Gastrocnemius medialis (tissue), 4 donors: Measurements from ENCODE around the gene WDR86. TPM values are rescaled to one million over a fixed set of nuclear protein-coding genes. Genes with fewer than 3 reads are reported as not detected.

Source experiments
- ATAC-seq, 2 donors: fragments of 150-250 bp; one replicate each; pipeline ENCODE4 v1.9.1; 2016
- DNase-seq, 2 donors: peaks; one replicate each; pipeline ENCODE4 v3.0.0-alpha.2; 2019
- H3K27ac ChIP-seq, 4 donors: fragments of 200-600 bp; sonication (generic); 1 replicate in 1 of 4; 2 replicates in 3 of 4; pipeline ENCODE4 v1.5.1; 2016 to 2018; ENCODE audit warnings: mild to moderate bottlenecking in 2 of 4, moderate library complexity in 1 of 4
- H3K27me3 ChIP-seq, 3 donors: fragments of 200-600 bp; sonication (generic) in 2 of 3; 1 replicate in 1 of 3; 2 replicates in 2 of 3; pipeline versions ENCODE4 v1.5.1 to v1.6.0; 2016 to 2019; ENCODE audit warnings: mild to moderate bottlenecking in 1 of 3, moderate library complexity in 1 of 3
- H3K36me3 ChIP-seq, 2 donors: fragments of 200-600 bp; sonication (generic) in 1 of 2; one replicate each; pipeline ENCODE4 v1.5.1; 2017 to 2018
- H3K4me1 ChIP-seq, 2 donors: fragments of 200-600 bp; sonication (generic) in 1 of 2; one replicate each; pipeline ENCODE4 v1.5.1; 2016 to 2017; ENCODE audit warnings: mild to moderate bottlenecking in 2 of 2
- H3K4me3 ChIP-seq, 4 donors: fragments of 200-600 bp; sonication (generic) in 3 of 4; 1 replicate in 1 of 4; 2 replicates in 3 of 4; pipeline ENCODE4 v1.5.1; 2016 to 2019; ENCODE audit warnings: mild to moderate bottlenecking in 2 of 4
- H3K9me3 ChIP-seq, 3 donors: fragments of 200-600 bp; sonication (generic) in 2 of 3; 1 replicate in 1 of 3; 2 replicates in 2 of 3; pipeline ENCODE4 v1.5.1; 2016 to 2019
- POLR2A ChIP-seq, 2 donors: fragments of 450-650 bp; IDR thresholded peaks; one replicate each; pipeline ENCODE4 v1.6.1; 2017; ENCODE audit warnings: antibody characterized with exemption in 2 of 2, mild to moderate bottlenecking in 2 of 2, moderate library complexity in 2 of 2
- in situ Hi-C, 4 donors: fragments of 200-750 bp; cut with MboI; loops; one replicate each; pipeline versions ENCODE4 v1.15.0 to v1.8.0; 2017; ENCODE audit warnings: low sequenced_read_pairs in 4 of 4
- intact Hi-C: fragments of 100-400 bp; cut with DNase I; formaldehyde crosslinking; loops from one replicate; pipeline ENCODE4 v1.15.1; 2023; ENCODE audit warnings: low total_unique reads
- total RNA-seq, 4 donors: library from RNA; depleted of rRNA; stranded (reverse); fragments of >200 nt; gene quantifications; one replicate each; pipeline versions ENCODE4 v1.1.0 to v1.2.3, GENCODE V29; 2016
- TF ChIP-seq, protein P1 (sequence below), 5 experiments: fragments of 450-650 bp in 3 of 5; fragments of 200-600 bp in 2 of 5; sonication (generic) in 2 of 5; IDR thresholded peaks in 4 of 5; conservative IDR thresholded peaks in 1 of 5; 1 replicate in 4 of 5; 2 replicates in 1 of 5; pipeline ENCODE4 v1.5.1; 2016 to 2019; ENCODE audit warnings: antibody characterized with exemption in 5 of 5, mild to moderate bottlenecking in 3 of 5, moderate library complexity in 3 of 5

Gene WDR86
- total RNA-seq, 4 donors from 2014 or later: 0.13 to 0.31 TPM; not detected in 2

DNA sequence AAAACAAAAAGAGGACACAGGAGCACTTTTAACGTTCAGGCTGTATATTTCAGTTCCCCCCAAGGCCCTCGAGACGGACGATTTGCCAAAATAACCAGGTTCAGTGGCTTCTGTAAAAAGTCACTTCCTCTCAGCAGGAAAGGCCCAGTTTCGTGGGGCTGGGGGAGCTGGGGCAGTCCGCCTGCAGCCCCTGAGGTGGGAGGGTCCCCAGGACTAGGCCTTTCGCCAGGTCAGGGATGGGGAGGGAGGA is 28.8 kb downstream of the WDR86 start:
- peaks cover 0 to 11% of the 10 kb centered on the region in 2 donors for H3K4me1 ChIP-seq
- in situ Hi-C loops: no loop called here
- ATAC-seq (no peak), DNase-seq (no peak)
- no peak for TF ChIP-seq POLR2A (IDR thresholded peaks at IDR 0.05)
- TF ChIP-seq, protein P1, sequence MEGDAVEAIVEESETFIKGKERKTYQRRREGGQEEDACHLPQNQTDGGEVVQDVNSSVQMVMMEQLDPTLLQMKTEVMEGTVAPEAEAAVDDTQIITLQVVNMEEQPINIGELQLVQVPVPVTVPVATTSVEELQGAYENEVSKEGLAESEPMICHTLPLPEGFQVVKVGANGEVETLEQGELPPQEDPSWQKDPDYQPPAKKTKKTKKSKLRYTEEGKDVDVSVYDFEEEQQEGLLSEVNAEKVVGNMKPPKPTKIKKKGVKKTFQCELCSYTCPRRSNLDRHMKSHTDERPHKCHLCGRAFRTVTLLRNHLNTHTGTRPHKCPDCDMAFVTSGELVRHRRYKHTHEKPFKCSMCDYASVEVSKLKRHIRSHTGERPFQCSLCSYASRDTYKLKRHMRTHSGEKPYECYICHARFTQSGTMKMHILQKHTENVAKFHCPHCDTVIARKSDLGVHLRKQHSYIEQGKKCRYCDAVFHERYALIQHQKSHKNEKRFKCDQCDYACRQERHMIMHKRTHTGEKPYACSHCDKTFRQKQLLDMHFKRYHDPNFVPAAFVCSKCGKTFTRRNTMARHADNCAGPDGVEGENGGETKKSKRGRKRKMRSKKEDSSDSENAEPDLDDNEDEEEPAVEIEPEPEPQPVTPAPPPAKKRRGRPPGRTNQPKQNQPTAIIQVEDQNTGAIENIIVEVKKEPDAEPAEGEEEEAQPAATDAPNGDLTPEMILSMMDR (IDR thresholded peaks at IDR 0.05 in 4 of 5, conservative IDR thresholded peaks at IDR 0.05 in 1 of 5): no peak
- no peaks in the 10 kb centered on the region for H3K9me3 ChIP-seq
- H3K4me3 ChIP-seq: peak overlapping the region in 1 of 4 donors; percentile 13
- intact Hi-C loops: no loop called here
- H3K27ac ChIP-seq: no peak overlapping the region
- peaks cover 0 to 23% of the 10 kb centered on the region in 2 donors for H3K36me3 ChIP-seq
- peaks cover 26 to 32% (median 26%) of the 10 kb centered on the region in 3 donors for H3K27me3 ChIP-seq

DNA sequence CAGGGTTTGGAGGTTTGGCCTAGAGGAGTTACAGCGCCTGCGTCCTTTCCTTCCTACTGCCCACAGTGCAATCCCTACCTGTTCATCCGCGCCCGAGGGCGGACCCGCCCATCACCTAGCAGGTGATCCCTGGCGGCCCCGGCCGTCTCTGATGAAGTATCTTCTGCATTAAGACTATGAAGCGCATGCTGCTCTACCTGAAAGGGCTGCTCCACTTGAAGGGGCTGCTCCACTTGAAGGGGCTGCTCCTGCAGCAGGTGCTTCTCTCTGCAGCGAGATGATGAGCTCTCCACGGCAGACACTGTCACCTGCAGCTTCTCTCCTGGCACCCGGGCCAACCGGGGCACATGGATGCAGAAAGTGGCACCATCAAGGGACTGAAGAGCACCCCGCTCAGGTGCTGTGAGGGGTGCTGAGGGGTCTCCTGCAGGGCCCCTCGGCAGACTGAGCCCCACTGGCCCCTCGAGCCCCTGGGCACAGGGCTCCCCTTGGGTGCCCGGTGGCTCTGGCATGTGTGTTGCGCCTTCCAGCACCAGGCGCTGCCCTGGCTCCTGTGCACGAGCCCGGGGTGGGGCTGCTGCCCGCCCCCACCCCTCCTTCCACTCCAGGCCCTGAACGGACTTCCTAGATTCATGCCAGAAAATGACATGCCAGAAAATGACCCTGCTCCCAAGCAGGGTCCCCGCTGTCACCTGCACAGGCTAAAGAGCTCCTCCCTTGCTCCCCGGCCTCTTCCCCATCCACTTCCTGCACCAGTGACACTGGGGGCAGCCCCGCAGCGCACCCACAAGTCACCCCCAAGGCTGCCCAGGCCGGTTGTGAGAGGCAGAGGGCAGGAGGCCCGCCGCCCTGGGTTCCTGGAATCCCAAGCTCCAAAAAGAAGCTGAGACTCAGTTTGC is 29.4 kb downstream of the WDR86 start:
- Histone ChIP-seq H3K4me1 (peaks cover 0 to 11% of the 10 kb centered on the region in 2 donors), H3K36me3 (peaks cover 0 to 29% of the 10 kb centered on the region in 2 donors), H3K4me3 (no peak overlapping the region), H3K9me3 (no peaks in the 10 kb centered on the region), H3K27me3 (peaks cover 26 to 28% (median 26%) of the 10 kb centered on the region in 3 donors), H3K27ac (no peak overlapping the region)
- in situ Hi-C loops: no loop called here
- DNase-seq (no peak), ATAC-seq (no peak)
- intact Hi-C loops: no loop called here
- TF ChIP-seq POLR2A (IDR thresholded peaks at IDR 0.05): no peak
- TF ChIP-seq, protein P1 (IDR thresholded peaks at IDR 0.05 in 4 of 5, conservative IDR thresholded peaks at IDR 0.05 in 1 of 5): no peak

DNA sequence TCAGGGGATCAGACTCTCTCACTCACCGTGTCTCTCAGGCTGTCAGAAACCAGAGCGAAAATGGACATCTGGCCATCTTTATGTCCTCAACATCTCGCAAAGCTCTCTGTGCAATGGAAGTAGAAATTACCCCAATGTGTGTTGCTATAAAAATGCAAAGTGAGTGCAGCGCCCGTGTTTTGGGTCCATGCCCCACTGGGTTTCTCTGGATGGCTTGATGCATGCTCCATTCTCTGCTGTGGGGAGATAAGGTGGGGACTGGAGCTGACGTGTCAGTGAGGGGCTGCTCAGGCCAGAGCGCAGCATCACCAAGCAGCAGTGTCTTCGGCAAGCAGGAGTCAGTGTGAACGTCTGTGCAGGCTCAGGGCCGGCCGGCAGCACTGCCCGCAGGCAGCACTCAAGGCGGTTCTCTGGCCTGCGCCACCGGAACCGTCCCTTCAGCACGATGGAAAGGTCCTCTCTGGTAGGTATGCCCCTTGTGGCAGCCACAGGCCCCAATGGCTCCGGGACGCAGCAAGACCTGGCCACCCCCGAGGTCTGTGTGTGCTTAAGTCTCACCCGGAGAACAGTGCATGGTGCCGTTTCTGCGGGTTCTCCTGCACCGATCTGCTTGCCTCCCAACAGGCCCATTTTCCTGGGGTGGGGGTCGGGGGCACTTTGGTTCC is 30.2 kb downstream of the WDR86 start:
- intact Hi-C loops (no loop called here), in situ Hi-C loops (no loop called here)
- no peak for ATAC-seq
- DNase-seq: no peak
- Histone ChIP-seq H3K27me3 (peaks cover 25 to 27% (median 26%) of the 10 kb centered on the region in 3 donors), H3K4me1 (peaks cover 0 to 11% of the 10 kb centered on the region in 2 donors), H3K9me3 (no peaks in the 10 kb centered on the region), H3K27ac (no peak overlapping the region), H3K4me3 (no peak overlapping the region), H3K36me3 (peaks cover 0 to 37% of the 10 kb centered on the region in 2 donors)
- TF ChIP-seq POLR2A (IDR thresholded peaks at IDR 0.05): no peak
- TF ChIP-seq, protein P1 (IDR thresholded peaks at IDR 0.05 in 4 of 5, conservative IDR thresholded peaks at IDR 0.05 in 1 of 5): no peak

DNA sequence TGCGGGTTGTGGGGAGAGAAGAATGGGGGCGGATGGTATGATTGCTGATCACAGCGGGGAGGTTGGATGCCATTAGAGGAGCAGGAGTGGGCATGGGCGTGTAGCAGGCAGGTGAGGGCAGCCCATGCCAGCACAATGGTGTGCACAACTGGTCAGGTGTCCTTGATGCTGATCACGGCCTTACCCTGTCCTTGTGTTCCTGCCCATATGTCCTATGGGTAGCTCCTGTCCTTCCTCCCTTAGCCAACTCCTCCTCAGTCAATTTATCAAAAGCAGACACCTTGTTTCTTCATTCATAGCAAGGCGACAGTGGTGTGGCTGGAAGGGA is 30.7 kb downstream of the WDR86 start:
- TF ChIP-seq POLR2A (IDR thresholded peaks at IDR 0.05): no peak
- TF ChIP-seq, protein P1 (IDR thresholded peaks at IDR 0.05 in 4 of 5, conservative IDR thresholded peaks at IDR 0.05 in 1 of 5): no peak
- Histone ChIP-seq H3K36me3 (peaks cover 0 to 42% of the 10 kb centered on the region in 2 donors), H3K27ac (no peak overlapping the region), H3K27me3 (peaks cover 24 to 27% (median 24%) of the 10 kb centered on the region in 3 donors), H3K9me3 (no peaks in the 10 kb centered on the region), H3K4me1 (peaks cover 0 to 11% of the 10 kb centered on the region in 2 donors), H3K4me3 (no peak overlapping the region)
- ATAC-seq (no peak), DNase-seq (no peak)
- in situ Hi-C loops (no loop called here), intact Hi-C loops (no loop called here)
